Uterus (tissue), 2 donors: ENCODE measurements around the gene HOMER3.

Experiments
- CTCF ChIP-seq, 4 experiments: fragments of 200-600 bp in 2 of 4; fragments of 450-650 bp in 2 of 4; sonication (generic) in 2 of 4; IDR thresholded peaks; one replicate each; pipeline ENCODE4 v1.5.1; 2016 to 2019; ENCODE audit warnings: antibody characterized with exemption in 4 of 4, mild to moderate bottlenecking in 2 of 4, moderate library complexity in 1 of 4
- POLR2A ChIP-seq, 2 donors: fragments of 450-650 bp; IDR thresholded peaks; one replicate each; pipeline ENCODE4 v1.6.1; 2016; ENCODE audit warnings: antibody characterized with exemption in 2 of 2, mild to moderate bottlenecking in 1 of 2, moderate library complexity in 1 of 2

DNA sequence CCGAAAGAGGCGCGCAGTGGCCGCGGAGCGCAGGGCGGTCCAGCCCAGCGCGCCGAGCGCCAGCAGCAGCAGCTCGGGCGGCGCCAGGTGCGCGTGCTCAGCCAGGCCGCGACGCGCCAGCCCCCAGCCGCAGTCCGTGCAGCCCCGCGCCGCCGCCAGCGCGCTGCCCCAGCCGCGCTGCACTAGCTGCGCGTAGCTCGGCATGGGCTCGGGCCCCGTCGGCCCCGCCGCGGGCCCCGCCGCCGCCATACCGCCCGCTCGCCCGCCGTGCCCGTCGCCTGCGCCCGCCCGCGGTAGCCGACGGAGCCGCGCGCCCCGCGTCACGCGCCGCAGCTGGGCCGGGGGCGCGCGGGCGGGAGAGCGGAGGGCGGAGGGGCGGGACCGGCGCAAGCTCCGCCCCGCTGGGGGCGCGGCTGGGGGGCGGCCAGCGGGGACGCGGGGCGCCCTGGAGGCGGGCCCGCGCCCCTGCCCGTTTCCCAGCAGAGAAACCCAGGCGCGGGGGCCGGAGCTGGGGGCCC is 45.1 kb downstream of the HOMER3 start, which contains the start of gene CERS1:
- TF ChIP-seq CTCF (IDR thresholded peaks at IDR 0.05): no peak
- no peak for TF ChIP-seq POLR2A (IDR thresholded peaks at IDR 0.05)
